Parathyroid adenoma (tissue), 2 donors: ENCODE measurements around the gene TMEM130.

Source experiments
- H2AFZ ChIP-seq: fragments of 300-600 bp; sonication (generic); one replicate; pipeline ENCODE4 v1.7.0; 2017; ENCODE audit warnings: antibody characterized with exemption, mild to moderate bottlenecking
- H3K27ac ChIP-seq: fragments of 300-600 bp; sonication (generic); one replicate; pipeline ENCODE4 v1.7.0; 2017
- H3K27me3 ChIP-seq: fragments of 300-600 bp; sonication (generic); one replicate; pipeline ENCODE4 v1.7.0; 2017; ENCODE audit warnings: low read length; ENCODE audit not compliant: control insufficient read depth, insufficient read depth
- H3K36me3 ChIP-seq: fragments of 300-600 bp; sonication (generic); one replicate; pipeline ENCODE4 v1.7.0; 2017; ENCODE audit warnings: low read length; ENCODE audit not compliant: control insufficient read depth, insufficient read depth
- H3K4me1 ChIP-seq: fragments of 300-600 bp; sonication (generic); one replicate; pipeline ENCODE4 v1.7.0; 2017; ENCODE audit warnings: control low read depth
- H3K4me2 ChIP-seq: fragments of 300-600 bp; sonication (generic); one replicate; pipeline ENCODE4 v1.7.0; 2017; ENCODE audit warnings: low read length
- H3K4me3 ChIP-seq: fragments of 300-600 bp; sonication (generic); one replicate; pipeline ENCODE4 v1.7.0; 2017; ENCODE audit warnings: low read depth, low read length
- H3K79me2 ChIP-seq: fragments of 300-600 bp; sonication (generic); one replicate; pipeline ENCODE4 v1.7.0; 2017; ENCODE audit warnings: control low read depth
- H3K9ac ChIP-seq: fragments of 300-600 bp; sonication (generic); one replicate; pipeline ENCODE4 v1.7.0; 2017; ENCODE audit warnings: mild to moderate bottlenecking
- H3K9me3 ChIP-seq: fragments of 300-600 bp; sonication (generic); one replicate; pipeline ENCODE4 v1.7.0; 2017; ENCODE audit warnings: low read length; ENCODE audit not compliant: control insufficient read depth
- TF ChIP-seq, protein P1 (sequence below): fragments of 300-600 bp; sonication (generic); IDR thresholded peaks from one replicate; pipeline ENCODE4 v1.7.0; 2017; ENCODE audit warnings: antibody characterized with exemption, mild to moderate bottlenecking
- donor health status: primary hyperparathyroidism.

TMEM130 gene

DNA sequence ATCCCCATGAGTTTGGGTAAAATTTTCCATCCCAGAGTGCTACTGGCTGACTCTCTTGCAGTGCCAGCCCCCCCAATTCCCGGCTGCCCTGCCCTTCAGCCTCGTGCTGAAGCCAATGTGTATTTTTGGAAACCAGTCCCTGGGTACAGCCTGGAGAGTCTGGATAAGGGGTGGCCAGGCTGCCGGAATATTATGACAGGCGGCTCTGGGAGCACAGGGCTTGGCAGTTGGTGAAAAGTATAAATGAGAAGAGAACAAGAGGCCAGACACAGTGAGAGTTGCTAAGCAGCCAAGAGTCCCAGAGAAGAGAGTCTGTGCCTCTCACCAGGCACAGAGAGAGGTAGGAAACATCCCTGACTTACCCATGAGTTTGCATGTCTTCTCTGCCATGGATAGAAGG lies 53.6 kb downstream of the TMEM130 start:
- Histone ChIP-seq H3K36me3 (no peaks in the 10 kb centered on the region), H2AFZ (no peak overlapping the region), H3K4me3 (no peak overlapping the region), H3K27me3 (no peaks in the 10 kb centered on the region), H3K79me2 (no peaks in the 10 kb centered on the region), H3K4me1 (no peaks in the 10 kb centered on the region), H3K9me3 (no peaks in the 10 kb centered on the region), H3K9ac (no peak overlapping the region), H3K27ac (no peak overlapping the region), H3K4me2 (no peak overlapping the region)
- TF ChIP-seq, protein P1, sequence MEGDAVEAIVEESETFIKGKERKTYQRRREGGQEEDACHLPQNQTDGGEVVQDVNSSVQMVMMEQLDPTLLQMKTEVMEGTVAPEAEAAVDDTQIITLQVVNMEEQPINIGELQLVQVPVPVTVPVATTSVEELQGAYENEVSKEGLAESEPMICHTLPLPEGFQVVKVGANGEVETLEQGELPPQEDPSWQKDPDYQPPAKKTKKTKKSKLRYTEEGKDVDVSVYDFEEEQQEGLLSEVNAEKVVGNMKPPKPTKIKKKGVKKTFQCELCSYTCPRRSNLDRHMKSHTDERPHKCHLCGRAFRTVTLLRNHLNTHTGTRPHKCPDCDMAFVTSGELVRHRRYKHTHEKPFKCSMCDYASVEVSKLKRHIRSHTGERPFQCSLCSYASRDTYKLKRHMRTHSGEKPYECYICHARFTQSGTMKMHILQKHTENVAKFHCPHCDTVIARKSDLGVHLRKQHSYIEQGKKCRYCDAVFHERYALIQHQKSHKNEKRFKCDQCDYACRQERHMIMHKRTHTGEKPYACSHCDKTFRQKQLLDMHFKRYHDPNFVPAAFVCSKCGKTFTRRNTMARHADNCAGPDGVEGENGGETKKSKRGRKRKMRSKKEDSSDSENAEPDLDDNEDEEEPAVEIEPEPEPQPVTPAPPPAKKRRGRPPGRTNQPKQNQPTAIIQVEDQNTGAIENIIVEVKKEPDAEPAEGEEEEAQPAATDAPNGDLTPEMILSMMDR = no peak

DNA sequence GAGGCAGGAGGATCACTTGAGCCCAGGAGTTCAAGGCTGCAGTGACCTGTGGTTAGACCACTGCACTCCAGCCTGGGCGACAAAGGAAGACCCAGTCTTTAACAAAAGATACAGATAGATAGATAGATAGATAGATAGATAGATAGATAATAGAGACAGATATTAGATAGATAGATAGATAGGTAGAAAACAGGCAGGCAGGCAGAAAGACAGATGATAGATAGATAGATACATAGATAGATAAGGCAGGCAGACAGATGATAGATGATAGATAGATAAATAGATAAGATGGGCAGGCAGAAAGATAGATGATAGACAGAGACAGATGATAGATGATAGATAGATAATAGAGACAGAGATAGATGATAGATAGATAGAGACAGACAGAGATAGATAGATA lies 54.5 kb downstream of the TMEM130 start:
- H3K27ac ChIP-seq = no peak overlapping the region
- H3K9ac ChIP-seq = no peak overlapping the region
- no peaks in the 10 kb centered on the region for H3K79me2 ChIP-seq
- H3K36me3 ChIP-seq = no peaks in the 10 kb centered on the region
- H3K27me3 ChIP-seq = no peaks in the 10 kb centered on the region
- no peak overlapping the region for H3K4me2 ChIP-seq
- H2AFZ ChIP-seq = no peak overlapping the region
- no peaks in the 10 kb centered on the region for H3K4me1 ChIP-seq
- TF ChIP-seq, protein P1 = no peak
- no peaks in the 10 kb centered on the region for H3K9me3 ChIP-seq
- no peak overlapping the region for H3K4me3 ChIP-seq

DNA sequence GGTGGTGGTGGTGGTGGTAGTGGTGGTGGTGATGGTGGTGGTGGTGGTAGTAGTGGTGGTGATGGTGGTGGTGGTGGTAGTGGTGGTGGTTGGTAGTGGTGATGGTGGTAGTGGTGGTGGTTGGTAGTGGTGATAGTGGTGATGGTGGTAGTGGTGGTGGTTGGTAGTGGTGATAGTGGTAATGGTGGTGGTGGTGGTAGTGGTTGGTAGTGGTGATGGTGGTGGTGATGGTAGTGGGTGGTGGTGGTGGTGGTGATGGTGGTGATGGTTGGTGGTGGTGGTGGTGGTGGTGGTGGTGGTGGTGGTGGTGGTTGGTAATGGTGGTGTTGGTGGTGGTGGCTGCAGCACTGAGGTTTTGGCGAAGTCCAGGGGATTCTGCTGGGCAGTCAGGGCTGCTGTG lies 58.5 kb downstream of the TMEM130 start:
- no peak overlapping the region for H3K9ac ChIP-seq
- no peaks in the 10 kb centered on the region for H3K9me3 ChIP-seq
- no peaks in the 10 kb centered on the region for H3K4me1 ChIP-seq
- no peaks in the 10 kb centered on the region for H3K27me3 ChIP-seq
- TF ChIP-seq, protein P1 = no peak
- no peak overlapping the region for H3K27ac ChIP-seq
- no peak overlapping the region for H3K4me3 ChIP-seq
- H3K36me3 ChIP-seq = no peaks in the 10 kb centered on the region
- H3K4me2 ChIP-seq = no peak overlapping the region
- H3K79me2 ChIP-seq = no peaks in the 10 kb centered on the region
- H2AFZ ChIP-seq = no peak overlapping the region

DNA sequence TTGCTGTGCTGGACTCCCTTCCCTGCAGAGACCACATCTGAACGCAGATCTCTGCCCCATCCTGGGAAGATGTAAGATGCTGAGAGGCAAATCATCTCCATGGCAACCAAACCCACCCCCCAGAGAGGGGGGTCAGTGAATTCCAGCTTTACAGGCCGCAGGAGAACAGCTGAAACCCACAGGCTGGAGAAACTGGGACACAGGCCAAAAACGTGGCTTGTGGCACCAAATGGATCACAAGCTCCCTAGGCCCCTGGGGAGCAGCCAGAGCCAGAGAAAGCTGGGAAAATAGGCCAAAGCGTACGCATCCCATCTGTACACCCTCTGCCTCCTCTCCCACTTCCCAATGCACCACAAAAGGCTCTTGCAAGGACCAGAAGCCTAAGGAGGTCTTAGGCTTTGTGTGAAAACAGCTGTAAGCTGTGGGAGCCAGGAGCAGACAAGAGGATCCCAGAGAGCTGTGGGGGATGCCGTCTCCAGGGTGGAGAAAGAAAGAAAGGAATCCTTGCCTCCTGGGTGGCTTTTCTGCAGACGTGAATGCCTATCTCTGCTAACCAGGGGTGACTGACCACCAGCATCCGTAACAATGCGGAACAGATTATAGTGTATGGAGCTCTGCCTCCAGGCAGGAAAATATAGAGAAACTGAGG lies 59.5 kb downstream of the TMEM130 start:
- Histone ChIP-seq H3K27ac (no peak overlapping the region), H3K4me1 (no peaks in the 10 kb centered on the region), H3K36me3 (no peaks in the 10 kb centered on the region), H3K4me3 (no peak overlapping the region), H3K27me3 (no peaks in the 10 kb centered on the region), H3K4me2 (no peak overlapping the region), H3K79me2 (no peaks in the 10 kb centered on the region), H2AFZ (no peak overlapping the region), H3K9me3 (no peaks in the 10 kb centered on the region), H3K9ac (no peak overlapping the region)
- TF ChIP-seq, protein P1 = no peak
